Measurements from ENCODE around the gene EPN3. TPM values are rescaled to one million over a fixed set of nuclear protein-coding genes. Genes with fewer than 3 reads are reported as not detected.

The EPN3 gene
- total RNA-seq, 4 donors from 2014 or later: 99.2 to 174 (median 115) TPM

- intact Hi-C loops (cut with DNase I; ENCODE audit: low total_unique reads): no loop called here
- no peak for DNase-seq (ENCODE audit: low spot score in 2 of 2)
- 32% methylated on average over 1 of the region's 1 CpG for WGBS, 2 donors
- TF ChIP-seq CTCF (IDR thresholded peaks at IDR 0.05) (no peak), POLR2A (IDR thresholded peaks at IDR 0.05) (no peak)
- no peak overlapping the region for H3K4me3 ChIP-seq (ENCODE audit: low read depth, poor library complexity, severe bottlenecking)
Observed at GRCh38 chr17:50491505-50491904, 41.0 kb upstream of the EPN3 start.

DNA sequence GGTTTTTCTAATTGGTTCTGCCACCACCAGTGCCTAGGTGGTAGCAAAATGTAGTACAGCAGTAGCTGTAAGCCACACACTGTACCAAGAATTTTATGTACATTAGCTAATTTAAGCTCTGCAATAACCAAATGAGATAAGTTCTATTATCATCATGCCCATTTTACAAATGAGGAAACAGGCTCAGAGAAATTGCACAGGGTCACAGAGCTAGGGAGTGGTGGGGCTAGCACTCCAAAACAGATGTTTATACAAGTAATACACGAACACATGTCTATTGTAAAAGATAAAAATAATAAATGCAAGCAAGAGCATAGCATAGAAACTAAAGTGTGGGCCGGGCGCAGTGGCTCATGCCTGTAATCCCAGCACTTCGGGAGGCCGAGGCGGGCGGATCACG lies 40.3 kb upstream of the EPN3 start:
- no peak overlapping the region for H3K4me3 ChIP-seq (ENCODE audit: low read depth, poor library complexity, severe bottlenecking)
- DNase-seq (ENCODE audit: low spot score in 2 of 2): no peak
- intact Hi-C loops (cut with DNase I; ENCODE audit: low total_unique reads): no loop called here
- TF ChIP-seq POLR2A (IDR thresholded peaks at IDR 0.05): no peak
- TF ChIP-seq CTCF (IDR thresholded peaks at IDR 0.05): no peak
- WGBS, 2 donors: 90 to 92% methylated on average over 8 of the region's 8 CpGs

GRCh38 chr17:50493744-50494143 lies 38.8 kb upstream of the EPN3 start:
- TF ChIP-seq POLR2A (IDR thresholded peaks at IDR 0.05): no peak
- no peak for TF ChIP-seq CTCF (IDR thresholded peaks at IDR 0.05)
- no peak for DNase-seq (ENCODE audit: low spot score in 2 of 2)
- 58 to 66% methylated on average over 3 of the region's 3 CpGs for WGBS, 2 donors
- intact Hi-C loops (cut with DNase I; ENCODE audit: low total_unique reads): no loop called here
- H3K4me3 ChIP-seq (ENCODE audit: low read depth, poor library complexity, severe bottlenecking): no peak overlapping the region

GRCh38 chr17:50495217-50495823 lies 37.2 kb upstream of the EPN3 start:
- TF ChIP-seq CTCF (IDR thresholded peaks at IDR 0.05): no peak
- TF ChIP-seq POLR2A (IDR thresholded peaks at IDR 0.05): no peak
- intact Hi-C loops (cut with DNase I; ENCODE audit: low total_unique reads): no loop called here
- no peak for DNase-seq (ENCODE audit: low spot score in 2 of 2)
- WGBS, 2 donors: 81 to 93% methylated on average over 8 of the region's 8 CpGs
- no peak overlapping the region for H3K4me3 ChIP-seq (ENCODE audit: low read depth, poor library complexity, severe bottlenecking)

GRCh38 chr17:50495918-50496317 lies 36.6 kb upstream of the EPN3 start:
- intact Hi-C loops (cut with DNase I; ENCODE audit: low total_unique reads): no loop called here
- 92% methylated on average over 8 of the region's 8 CpGs for WGBS, 2 donors
- DNase-seq (ENCODE audit: low spot score in 2 of 2): no peak
- TF ChIP-seq CTCF (IDR thresholded peaks at IDR 0.05): no peak
- no peak for TF ChIP-seq POLR2A (IDR thresholded peaks at IDR 0.05)
- H3K4me3 ChIP-seq (ENCODE audit: low read depth, poor library complexity, severe bottlenecking): no peak overlapping the region

Data from lower leg skin (tissue), 4 donors.